ENCODE results near the gene SMIM15.

SMIM15 gene

DNA sequence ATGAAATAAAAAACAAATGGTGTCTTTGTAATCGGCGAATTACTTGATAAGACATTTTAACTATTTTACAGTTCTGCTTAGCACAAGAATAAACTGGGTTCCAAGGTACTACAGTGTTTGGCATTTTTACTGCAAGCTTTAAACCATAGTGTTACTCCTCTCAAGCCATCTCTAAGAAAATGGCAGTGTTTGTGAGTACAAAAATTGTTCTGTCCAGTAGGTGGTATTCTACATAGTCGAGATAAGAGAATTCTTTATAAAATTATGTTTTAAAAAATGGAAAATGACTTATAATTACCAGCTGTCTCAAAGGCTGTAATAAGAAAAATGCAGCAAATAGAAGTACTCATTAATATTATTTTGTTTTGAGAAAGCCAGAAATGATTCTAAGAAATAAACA is 3.2 kb downstream of the SMIM15 start:
- no peak for DNase-seq

DNA sequence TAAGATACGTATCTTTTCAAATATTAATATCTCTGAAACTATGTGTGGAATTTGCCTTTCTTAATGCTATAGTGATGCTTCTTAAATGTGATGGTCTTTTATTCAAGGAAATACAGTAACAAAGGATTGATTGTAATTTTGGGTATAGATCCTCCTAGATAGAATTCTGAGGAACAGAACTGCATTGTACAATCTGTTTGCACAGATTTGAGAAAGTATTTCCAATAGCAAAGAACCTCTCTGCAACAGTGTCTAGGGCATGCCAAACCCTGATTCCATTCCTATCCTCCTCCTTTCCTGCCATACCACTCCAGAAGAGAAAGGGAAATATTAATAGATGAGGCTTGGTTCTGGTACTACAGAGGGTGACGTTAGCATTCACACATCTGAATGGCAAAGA is 10.4 kb downstream of the SMIM15 start:
- no peak for DNase-seq

DNA sequence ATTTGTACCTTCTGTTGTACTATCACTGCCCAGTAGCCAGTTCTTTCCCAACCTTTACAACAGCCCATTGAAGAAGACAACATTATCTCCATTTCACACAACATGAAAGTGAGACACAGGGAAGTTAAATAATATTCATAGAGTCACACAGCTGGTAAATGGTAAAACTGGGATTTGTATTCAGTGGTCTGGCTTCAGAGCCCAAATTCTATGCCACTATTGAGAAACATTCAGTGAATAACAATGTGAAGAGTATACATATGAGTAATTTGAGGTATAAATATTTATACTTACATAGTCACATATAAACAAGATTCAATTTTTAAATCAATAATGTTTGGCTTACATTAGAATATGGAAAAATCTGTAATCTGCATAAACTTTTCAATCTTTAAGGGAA is 13.8 kb downstream of the SMIM15 start:
- DNase-seq: no peak

DNA sequence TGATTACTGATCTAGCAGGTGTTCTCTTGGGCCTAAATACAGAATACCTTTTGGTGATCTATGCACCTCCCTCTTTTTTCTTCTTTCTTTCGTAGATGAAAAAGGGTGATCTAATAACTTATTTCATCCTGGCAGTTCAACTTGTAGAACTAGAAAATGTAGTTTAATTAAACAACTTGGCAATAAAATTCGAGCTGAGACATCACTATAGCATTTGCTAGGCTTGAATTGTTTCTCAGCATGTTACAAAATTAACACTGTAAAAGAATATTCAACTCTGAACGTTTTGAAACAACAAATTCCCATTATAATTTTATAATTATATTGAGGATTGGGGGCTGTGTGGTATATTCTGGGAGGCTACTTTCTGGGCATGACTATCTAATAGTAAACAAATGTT is 19.5 kb downstream of the SMIM15 start:
- DNase-seq: no peak

DNA sequence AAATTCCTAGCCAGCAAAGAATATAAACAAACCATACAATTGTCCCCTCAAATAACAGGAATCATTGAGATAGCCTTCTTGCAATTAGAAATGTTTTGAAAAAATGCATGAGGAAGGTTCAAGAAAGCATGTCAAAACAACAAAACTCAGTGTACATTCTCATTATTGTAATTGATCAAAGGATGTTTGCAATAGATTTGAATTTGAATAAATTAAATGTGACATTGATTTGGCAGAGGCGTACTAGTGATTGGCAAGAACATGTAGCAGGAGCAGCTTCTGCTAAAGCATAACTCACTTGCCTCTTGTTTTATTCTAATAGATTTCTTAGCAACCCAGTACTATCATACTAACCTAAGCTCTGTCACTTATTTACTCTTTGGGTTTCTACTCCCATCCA is 19.9 kb downstream of the SMIM15 start:
- no peak for DNase-seq

DNA sequence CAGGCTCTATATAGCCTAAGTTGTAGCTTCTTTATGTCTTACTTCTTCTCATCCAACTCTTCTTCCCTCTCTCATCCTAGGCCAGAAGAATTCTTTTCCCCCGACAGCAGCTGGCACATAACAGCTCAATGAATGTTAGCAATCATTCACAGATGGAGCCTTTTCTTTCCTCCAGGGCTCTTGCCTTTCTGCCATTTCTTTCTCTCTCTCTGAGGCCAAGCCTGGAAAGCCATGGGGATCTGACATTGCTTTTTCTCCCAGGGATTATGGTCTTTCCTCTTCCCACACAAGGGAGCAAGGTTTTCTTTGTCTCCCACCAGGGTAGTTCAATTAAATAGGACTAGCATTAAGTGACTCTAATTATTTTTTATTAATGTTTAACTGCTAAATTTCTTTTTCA is 20.5 kb downstream of the SMIM15 start:
- no peak for DNase-seq

DNA sequence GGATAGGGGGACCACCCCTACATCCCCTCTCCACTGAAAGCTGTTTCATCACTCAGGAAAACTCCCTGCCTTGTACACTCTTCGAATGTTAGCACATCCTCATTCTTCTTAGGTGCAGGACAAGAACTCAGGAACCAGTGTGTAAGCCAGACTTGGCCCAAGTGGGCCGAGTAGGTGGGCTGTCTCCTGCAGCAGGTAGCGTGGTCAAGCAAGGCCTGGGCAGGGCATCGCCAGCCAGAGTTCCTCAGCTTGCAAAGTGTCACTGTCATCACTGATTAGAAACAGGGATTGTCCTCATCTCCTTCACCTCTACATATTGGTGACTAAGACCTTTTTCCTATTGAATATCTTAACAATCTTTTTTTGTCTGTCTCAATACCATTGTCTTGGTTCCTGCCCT is 22.3 kb downstream of the SMIM15 start:
- no peak for DNase-seq

DNA sequence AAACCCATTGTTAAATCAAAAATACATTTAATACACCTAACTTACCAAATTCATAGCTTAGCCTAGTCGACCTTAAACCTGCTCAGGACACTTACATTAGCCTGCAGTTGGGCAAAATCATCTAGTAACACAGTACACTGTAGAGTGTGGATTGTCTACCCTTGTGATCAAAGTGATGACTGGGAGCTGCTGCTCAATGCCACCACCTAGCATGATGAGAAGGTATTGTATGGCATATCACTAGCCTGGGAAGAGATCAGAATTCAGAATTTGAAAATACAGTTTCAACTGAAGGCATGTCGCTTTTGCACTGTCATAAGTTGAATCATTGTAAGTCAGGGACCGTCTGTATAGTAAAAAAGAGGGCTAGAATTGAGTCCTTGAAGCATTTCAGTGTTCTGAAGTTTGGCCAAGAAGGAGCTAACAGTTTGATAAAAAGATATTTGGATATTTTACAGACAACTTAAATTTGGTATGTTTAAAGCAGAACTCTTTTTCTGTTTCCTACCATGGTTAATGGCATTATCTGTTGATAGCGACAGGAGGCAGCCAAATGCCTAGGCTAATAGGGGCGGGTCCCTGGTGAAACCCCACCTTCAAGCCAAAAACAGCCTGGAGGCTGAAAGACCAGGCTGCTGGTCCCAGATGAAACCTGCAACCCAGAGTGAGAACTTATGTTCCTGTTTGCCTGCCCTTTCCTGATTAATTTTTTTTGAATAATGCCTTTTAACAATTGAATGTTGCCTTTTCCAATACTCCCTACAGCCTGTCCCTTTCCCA is 23.0 kb downstream of the SMIM15 start:
- DNase-seq: no peak

DNA sequence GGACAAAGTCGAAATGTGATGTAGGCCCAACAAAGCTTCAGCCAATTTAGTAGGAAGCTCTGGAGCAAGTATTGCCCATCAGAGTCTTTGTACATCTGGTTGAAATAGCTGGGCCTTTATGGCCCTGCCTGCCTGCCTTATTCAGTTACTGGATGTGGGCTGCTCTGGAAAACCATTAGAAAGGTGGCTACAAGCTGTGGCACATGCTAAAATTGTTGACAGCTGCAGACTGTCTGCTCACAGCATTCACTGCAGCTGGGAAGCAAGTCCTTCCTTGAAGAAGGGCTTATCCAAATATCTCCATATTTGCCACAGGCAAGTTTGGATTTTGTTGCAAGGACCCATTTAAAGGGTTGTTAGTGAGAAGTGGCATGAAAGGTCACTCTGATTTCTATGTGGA is 24.4 kb downstream of the SMIM15 start:
- no peak for DNase-seq

DNA sequence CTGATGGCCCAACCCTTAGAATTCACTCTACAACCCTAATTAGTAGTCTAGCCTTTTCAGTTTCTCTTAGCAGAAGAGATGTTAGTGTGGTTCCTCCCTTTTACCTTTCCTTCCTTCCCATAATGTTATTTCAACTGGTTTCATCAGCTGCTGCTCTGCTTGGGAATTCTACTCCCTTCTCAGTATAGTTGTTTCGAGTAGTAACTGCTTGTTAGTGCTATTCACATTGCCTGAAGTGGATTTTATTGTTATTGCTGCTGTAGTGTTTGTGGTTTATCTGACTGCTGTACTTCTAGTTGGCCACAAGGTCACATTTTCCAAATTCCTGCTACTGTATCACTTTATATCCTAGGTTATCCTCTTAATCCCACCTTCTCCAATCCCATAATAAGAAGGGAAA is 29.7 kb downstream of the SMIM15 start:
- no peak for DNase-seq

DNA sequence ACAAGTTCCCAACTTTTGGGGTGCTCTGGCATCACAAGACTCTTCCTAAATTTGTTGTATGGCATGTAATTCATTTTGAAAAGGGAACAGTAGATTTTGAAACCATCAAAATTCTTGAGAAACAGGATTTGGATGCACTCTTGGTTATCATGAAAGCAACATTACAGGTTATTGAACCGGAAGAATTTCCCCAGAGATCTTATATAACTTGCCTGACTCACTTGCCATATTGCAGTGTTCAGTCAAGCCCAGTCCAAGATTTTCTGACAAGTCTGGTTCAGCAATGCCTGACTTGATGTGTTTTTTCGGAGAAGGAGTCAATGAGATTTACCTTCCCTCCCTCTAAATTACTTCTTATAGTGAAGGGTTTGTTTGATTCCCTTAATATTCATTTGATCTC is 32.0 kb downstream of the SMIM15 start:
- no peak for DNase-seq

DNA sequence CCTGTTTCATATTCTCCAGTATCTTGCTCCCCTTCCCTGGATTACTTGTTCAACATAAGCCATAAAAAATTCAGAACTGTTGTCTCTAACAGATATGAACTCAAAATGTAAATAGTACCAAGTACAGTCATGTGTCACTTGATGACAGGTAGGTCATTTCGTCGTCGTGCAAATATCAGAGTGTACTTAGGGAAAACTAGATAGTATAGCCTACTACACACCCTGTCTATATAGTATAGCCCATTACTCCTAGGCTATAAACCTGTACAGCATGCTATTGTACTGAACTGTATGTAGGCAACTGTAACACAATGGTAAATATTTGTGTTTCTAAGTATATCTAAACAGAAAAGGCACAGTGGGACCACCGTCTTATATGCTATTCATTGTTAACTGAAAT is 39.1 kb downstream of the SMIM15 start:
- no peak for DNase-seq

DNA sequence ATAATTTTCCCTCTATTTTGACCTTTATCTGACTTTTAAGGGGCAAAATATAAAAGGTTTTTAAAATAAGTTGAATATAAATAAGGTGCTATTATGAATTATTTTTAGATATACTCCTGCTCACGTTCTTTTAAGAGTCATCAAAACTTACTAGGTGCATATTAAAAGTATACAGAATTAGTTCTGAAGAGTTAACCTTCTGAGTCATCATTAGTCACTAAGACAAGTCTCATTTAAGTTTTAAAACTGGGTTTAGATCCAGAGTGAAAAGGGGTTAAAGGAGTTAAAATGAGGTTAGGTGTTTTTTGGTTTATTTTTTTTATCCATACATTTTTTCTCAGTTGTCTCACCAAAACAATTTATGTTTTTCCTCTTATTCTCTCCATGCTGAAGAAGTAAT is 41.7 kb downstream of the SMIM15 start:
- no peak for DNase-seq

DNA sequence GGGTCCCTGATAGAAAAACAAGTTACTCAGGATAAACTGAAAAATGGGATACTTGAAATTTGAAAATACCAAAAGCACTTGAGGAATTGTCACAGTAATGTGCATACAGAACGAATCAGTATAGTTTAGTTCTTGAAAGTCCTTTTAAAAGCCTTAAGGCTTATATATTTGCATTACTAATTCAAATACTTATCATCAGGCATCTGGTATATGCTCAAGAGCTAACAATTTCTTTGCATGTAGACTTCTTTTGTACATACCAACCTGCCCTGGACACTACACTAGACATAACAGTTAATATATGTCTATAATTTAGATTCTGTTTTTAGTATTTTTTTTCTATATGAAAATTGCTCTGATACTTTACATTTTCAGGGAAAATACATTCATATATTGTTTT is 43.2 kb downstream of the SMIM15 start:
- no peak for DNase-seq

DNA sequence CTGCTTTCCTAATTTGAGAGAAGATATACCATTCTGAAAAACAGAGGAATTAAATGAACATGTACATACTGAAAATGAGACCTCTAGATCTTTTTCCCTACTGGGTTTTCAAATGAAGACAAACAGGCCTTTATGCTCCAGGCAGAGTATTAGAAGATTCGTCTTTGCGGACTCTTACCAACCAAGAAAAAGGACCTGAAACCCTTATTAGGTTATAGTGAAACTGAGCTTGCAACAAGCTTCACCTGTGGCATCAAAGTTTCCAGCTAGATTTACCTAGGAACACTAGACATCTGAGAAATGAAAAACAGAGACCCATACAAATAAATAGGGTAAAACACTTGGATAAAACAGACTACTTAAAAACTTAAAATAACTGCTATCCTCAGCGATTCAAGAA is 46.3 kb downstream of the SMIM15 start:
- DNase-seq: no peak

DNA sequence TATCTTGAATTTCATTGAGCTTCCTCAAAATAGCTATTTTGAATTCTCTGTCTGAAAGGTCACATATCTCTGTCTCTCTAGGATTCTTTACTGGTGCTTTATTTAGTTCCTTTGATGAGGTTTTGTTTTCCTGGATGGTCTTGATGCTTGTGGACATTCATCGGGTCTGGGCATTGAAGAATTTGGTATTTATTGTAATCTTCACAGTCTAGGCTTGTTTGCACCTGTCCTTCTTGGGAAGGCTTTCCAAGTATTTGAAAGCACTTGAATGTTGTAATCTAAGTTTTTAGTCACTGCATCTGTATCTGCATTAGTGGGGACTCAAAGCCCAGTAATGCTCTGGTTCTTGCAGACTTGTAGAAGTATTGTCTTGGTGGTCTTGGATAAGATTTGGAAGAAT is 47.8 kb downstream of the SMIM15 start:
- no peak for DNase-seq
